ENCODE results near the gene ANKS1A.

DNA sequence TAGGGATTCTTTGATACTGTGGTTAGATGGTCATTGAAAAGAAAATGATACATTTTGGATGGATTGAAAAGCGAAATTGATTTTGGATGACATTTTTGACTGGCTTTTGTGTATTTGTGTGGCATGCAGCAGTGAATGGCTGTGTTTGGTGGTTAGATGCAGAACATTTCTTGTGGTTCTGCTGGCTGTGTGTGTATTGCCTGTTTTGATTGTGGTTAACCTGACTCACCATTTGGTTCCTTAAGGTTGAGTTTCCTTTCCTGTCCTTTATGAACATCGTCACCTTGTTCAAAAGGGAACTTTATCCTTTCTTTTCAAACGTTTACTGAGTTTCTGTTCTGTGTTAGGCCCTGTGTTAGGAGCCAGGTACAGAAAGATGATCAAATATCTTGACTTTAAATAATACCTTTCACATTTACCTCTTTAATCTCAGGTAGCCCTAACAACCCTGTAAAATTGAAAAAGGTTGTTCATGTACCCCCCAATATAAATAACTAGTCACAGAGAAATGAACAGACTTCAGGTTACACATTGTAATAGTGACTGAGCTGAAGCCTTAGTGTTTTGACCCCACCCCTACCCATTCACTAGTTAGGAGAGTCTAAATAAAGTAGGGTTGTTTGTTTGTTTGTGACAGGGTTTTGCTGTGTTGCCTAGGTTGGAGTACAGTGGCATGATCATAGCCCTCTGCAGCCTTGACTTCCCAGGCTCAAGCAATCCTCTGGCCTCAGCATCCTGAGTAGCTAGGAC, 23.8 kb downstream of the ANKS1A start:
- TF ChIP-seq CTCF (conservative IDR thresholded peaks at IDR 0.05) (no peak), EZH2 (IDR thresholded peaks at IDR 0.05; ENCODE audit: low read depth) (no peak)

All from PC-9 (cell line).